Tibial artery (tissue), 4 donors: Measurements from ENCODE around the gene PTPRJ.

Experiments used
- DNase-seq, 2 donors: peaks; one replicate each; pipeline ENCODE4 v3.0.0-alpha.2; 2019
- H3K27ac ChIP-seq, 2 donors: fragments of 200-600 bp; sonication (generic) in 1 of 2; 1 replicate in 1 of 2; 2 replicates in 1 of 2; pipeline ENCODE4 v1.5.1; 2018 to 2019; ENCODE audit warnings: mild to moderate bottlenecking in 1 of 2
- H3K27me3 ChIP-seq, 2 donors: fragments of 200-600 bp; sonication (generic) in 1 of 2; one replicate each; pipeline versions ENCODE4 v1.5.1 to v1.6.0; 2016 to 2019
- H3K36me3 ChIP-seq, 3 donors: fragments of 200-600 bp; sonication (generic) in 2 of 3; one replicate each; pipeline ENCODE4 v1.5.1; 2016 to 2019; ENCODE audit warnings: mild to moderate bottlenecking in 2 of 3
- H3K4me1 ChIP-seq, 4 donors: fragments of 200-600 bp; sonication (generic) in 2 of 4; 1 replicate in 3 of 4; 2 replicates in 1 of 4; pipeline ENCODE4 v1.5.1; 2016 to 2019
- H3K4me3 ChIP-seq, 2 donors: fragments of 200-600 bp; sonication (generic) in 1 of 2; 1 replicate in 1 of 2; 2 replicates in 1 of 2; pipeline ENCODE4 v1.5.1; 2018 to 2019; ENCODE audit warnings: mild to moderate bottlenecking in 2 of 2
- H3K9me3 ChIP-seq, 3 donors: fragments of 200-600 bp; sonication (generic) in 1 of 3; one replicate each; pipeline ENCODE4 v1.5.1; 2016 to 2019
- intact Hi-C: fragments of 100-400 bp; cut with DNase I; formaldehyde crosslinking; loops from one replicate; pipeline ENCODE4 v1.15.0; 2023; ENCODE audit warnings: low total_unique reads
- TF ChIP-seq, protein P1 (sequence below), 2 experiments: fragments of 200-600 bp in 1 of 2; fragments of 450-650 bp in 1 of 2; IDR thresholded peaks; one replicate each; pipeline ENCODE4 v1.5.1; 2017 to 2019; ENCODE audit warnings: antibody characterized with exemption in 2 of 2, mild to moderate bottlenecking in 1 of 2, moderate library complexity in 1 of 2

PTPRJ gene

DNA sequence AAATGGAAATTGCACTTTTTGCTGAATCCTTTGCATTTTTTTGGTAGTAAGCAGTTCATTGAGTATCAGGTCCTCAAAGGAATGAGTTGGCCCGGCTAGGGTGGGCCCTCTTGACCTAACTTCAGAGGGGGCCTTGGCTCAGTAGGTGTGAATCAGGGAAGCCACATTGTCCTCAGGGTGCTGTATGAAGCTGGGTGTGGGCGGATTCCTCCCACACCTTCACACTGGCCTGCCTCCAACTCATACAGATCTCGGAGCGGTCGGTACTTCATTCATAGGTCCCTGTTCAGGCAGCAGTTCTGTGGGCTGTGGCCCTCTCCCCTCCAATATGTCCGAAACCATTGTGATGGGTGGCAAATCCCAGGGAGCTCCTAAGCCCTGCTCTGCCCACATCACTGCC, 188.9 kb downstream of the PTPRJ start:
- intact Hi-C loops, result loop anchor here (10.0 kb wide), 1 partner anchor 56 kb away; no protein-coding TSS in a partner anchor
- TF ChIP-seq, protein P1, sequence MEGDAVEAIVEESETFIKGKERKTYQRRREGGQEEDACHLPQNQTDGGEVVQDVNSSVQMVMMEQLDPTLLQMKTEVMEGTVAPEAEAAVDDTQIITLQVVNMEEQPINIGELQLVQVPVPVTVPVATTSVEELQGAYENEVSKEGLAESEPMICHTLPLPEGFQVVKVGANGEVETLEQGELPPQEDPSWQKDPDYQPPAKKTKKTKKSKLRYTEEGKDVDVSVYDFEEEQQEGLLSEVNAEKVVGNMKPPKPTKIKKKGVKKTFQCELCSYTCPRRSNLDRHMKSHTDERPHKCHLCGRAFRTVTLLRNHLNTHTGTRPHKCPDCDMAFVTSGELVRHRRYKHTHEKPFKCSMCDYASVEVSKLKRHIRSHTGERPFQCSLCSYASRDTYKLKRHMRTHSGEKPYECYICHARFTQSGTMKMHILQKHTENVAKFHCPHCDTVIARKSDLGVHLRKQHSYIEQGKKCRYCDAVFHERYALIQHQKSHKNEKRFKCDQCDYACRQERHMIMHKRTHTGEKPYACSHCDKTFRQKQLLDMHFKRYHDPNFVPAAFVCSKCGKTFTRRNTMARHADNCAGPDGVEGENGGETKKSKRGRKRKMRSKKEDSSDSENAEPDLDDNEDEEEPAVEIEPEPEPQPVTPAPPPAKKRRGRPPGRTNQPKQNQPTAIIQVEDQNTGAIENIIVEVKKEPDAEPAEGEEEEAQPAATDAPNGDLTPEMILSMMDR (IDR thresholded peaks at IDR 0.05), result no peak
- no peak overlapping the region for H3K27ac ChIP-seq

DNA sequence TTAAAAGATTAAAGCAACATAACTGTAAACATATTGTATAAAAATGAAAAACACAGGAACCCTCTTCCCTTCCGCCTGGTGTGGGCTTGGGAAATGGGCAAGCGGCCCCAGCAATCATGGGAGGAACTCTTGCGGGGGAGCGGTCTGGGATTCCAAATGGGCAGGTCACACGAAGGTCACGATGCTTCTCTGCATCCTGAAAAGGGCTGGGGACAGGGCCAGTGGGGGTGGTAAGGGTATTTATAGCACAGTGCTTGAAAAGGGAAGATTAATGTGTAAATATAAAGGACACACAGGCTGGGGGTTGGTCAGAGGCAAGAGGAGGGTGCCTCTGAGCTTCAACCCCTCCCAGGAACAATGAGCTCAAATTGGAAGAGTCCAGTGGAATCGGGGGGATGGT, 189.4 kb downstream of the PTPRJ start:
- H3K36me3 ChIP-seq, result no peaks in the 10 kb centered on the region
- TF ChIP-seq, protein P1 (IDR thresholded peaks at IDR 0.05), result no peak
- H3K9me3 ChIP-seq, result no peaks in the 10 kb centered on the region
- no peak for DNase-seq
- peaks cover 0 to 26% (median 14%) of the 10 kb centered on the region in 4 donors for H3K4me1 ChIP-seq
- H3K27me3 ChIP-seq, result no peaks in the 10 kb centered on the region
- H3K27ac ChIP-seq, result no peak overlapping the region
- H3K4me3 ChIP-seq, result no peak overlapping the region
- intact Hi-C loops, result loop anchor here (10.0 kb wide), 1 partner anchor 55 kb away; no protein-coding TSS in a partner anchor

More for the DNA sequence above, 188.9 kb downstream of the PTPRJ start:
- DNase-seq, result no peak
- Histone ChIP-seq H3K9me3 (no peaks in the 10 kb centered on the region), H3K36me3 (no peaks in the 10 kb centered on the region), H3K4me1 (peaks cover 0 to 26% (median 14%) of the 10 kb centered on the region in 4 donors), H3K27me3 (no peaks in the 10 kb centered on the region), H3K4me3 (no peak overlapping the region)

DNA sequence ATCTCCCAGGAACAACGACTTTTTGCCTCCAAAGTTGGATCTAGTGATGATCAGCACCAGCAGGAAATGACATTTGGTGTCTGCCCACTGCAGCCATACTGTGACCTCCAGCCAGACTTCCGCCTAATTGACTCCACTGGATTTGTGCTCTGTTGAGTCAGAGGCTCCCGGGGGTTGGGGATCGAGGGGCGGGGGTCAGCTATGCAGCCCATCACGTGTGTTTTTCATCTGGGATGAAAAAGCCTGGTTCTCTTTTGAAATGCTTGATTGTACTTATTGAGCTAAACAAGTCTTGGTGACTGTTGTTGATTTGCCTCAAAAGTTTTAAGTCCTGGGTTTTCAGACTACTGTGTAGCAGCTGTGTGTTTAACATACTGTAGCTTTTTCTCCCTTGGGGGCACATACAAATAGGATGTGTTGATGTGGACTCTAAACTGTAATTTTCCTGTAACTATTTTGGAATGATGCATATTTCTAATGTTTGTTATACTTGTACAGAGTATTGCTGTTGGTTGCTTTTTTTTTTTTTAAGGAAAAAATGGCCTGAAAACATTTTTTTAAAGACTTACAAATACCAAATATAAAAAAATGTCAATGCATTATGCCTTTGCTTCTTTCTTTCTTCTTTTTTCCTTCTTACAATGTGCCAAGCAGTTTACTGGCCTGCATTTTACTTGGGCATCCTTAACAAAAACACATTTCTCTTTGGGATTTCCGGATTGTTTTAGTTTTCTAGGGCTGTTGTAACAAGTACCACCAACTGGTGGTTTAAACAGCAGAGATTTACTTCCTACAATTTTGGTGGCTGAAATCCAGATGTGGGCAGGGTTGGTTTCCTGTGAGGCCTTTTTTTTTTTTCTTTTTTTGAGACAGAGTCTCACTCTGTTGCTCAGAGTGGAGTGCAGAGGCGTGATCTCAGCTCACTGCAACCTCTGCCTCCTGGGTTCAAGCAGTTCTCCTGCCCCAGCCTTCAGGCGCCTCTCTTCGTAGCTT, 190.2 kb downstream of the PTPRJ start:
- peaks cover 0 to 26% (median 14%) of the 10 kb centered on the region in 4 donors for H3K4me1 ChIP-seq
- H3K9me3 ChIP-seq, result no peaks in the 10 kb centered on the region
- TF ChIP-seq, protein P1 (IDR thresholded peaks at IDR 0.05), result no peak
- no peaks in the 10 kb centered on the region for H3K36me3 ChIP-seq
- H3K27me3 ChIP-seq, result no peaks in the 10 kb centered on the region
- intact Hi-C loops, result no loop called here
- H3K4me3 ChIP-seq, result no peak overlapping the region
- no peak for DNase-seq
- H3K27ac ChIP-seq, result peak overlapping the region in 1 of 2 donors; percentile 11

DNA sequence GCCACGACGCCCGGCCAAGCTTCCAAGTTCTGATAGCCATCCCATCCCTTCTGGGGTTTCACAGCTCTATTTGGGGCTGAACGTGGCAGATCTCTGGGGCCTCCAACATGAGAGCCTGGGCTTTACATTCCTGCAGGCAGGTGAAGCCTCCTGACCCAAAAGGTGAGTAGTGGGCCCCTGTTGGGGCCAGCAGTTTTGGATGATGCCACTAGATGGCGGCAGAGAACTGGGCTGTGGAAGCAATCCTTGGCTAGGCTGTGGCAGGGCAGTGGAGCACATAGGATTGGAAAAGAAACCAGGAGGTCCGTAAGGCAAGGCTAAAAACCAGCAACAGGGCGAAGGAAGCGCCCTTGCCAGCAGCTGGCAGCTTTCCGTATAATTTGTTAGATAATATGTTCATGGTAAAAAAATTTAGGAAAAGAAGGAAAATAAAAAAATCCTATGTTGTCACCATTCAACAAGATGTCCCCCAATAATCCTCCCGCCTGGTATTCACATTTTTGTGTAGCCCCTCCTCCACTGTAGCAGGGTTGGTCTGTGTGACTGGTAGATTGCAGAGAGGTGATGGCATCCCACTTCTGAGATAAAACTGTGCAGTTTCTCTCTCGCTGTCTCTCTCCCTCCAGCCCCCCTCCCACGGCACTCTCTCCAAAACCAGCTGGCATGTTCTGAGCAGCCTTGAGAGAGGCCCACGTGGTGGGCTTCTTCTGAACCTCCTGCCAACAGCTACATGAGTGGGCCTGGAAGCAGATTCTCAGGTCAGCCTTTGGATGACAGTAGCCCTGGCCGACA, 192.7 kb downstream of the PTPRJ start:
- Histone ChIP-seq H3K4me1 (peaks cover 0 to 26% (median 14%) of the 10 kb centered on the region in 4 donors), H3K27me3 (no peaks in the 10 kb centered on the region), H3K36me3 (no peaks in the 10 kb centered on the region), H3K27ac (no peak overlapping the region), H3K9me3 (no peaks in the 10 kb centered on the region), H3K4me3 (peak overlapping the region in 1 of 2 donors; percentile 28)
- intact Hi-C loops, result no loop called here
- peak in 1 of 2 donors; percentile 42 for DNase-seq
- TF ChIP-seq, protein P1 (IDR thresholded peaks at IDR 0.05), result peak; percentile 63 to 83

DNA sequence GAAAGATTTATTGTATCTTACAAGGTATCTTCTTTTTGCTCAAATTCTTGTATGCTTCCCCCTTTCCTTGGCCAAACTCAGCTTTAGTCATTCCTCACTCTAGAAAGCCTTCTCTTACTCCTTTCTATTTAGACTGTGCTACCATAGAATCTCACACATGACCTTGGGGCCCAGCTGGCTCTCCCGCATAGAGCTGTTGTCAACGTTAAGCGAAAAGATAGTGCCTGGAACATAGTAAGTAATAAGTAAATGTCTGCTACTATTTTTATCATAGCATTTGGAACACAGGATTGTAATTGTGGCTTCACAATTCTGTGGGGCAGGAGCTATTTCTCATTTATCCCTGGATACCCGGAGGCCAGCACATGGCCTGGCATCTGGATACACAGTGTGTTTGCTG, 197.3 kb downstream of the PTPRJ start:
- no peak overlapping the region for H3K4me3 ChIP-seq
- no peaks in the 10 kb centered on the region for H3K9me3 ChIP-seq
- no peak for DNase-seq
- H3K27ac ChIP-seq, result no peak overlapping the region
- H3K27me3 ChIP-seq, result no peaks in the 10 kb centered on the region
- H3K36me3 ChIP-seq, result no peaks in the 10 kb centered on the region
- TF ChIP-seq, protein P1 (IDR thresholded peaks at IDR 0.05), result no peak
- peaks cover 0 to 7% (median 6%) of the 10 kb centered on the region in 4 donors for H3K4me1 ChIP-seq
- intact Hi-C loops, result no loop called here
